OCI-LY7 (cell line): ENCODE data around the gene SLC15A2. TPM values are rescaled to one million over a fixed set of nuclear protein-coding genes. Genes with fewer than 3 reads are reported as not detected.

ENCODE experiments used
- BruUV-seq: library from RNA; stranded (reverse); fragments of 400-500 nt; replicated peaks from 2 replicates; lab custom pipeline; 2021; lab: Mats Ljungman, UMichigan
- CTCF ChIA-PET: fragments of 300-600 bp; sonication (Branson Sonifier 250); formaldehyde crosslinking; loops from one replicate; lab custom pipeline; 2022; ENCODE audit warnings: antibody characterized with exemption; ENCODE audit not compliant: unreplicated experiment; lab: Charles Lee
- POLR2A ChIA-PET: fragments of 300-600 bp; sonication (Branson Sonifier 250); formaldehyde crosslinking; loops from one replicate; lab custom pipeline; 2022; ENCODE audit warnings: antibody characterized with exemption; lab: Charles Lee
- DNase-seq: peaks from one replicate; pipeline ENCODE4 v3.0.0-alpha.2; 2015; ENCODE audit warnings: low spot score
- H2AFZ ChIP-seq: fragments of 200-600 bp; sonication (generic), shearing (Covaris generic); 2 replicates; pipeline ENCODE4 v1.6.1; 2014; ENCODE audit warnings: mild to moderate bottlenecking, antibody characterized with exemption, low read length, moderate library complexity
- H3K27ac ChIP-seq: fragments of 200-600 bp; sonication (generic); 2 replicates; pipeline ENCODE4 v1.5.1; 2014; ENCODE audit warnings: mixed run types, low read depth, mild to moderate bottlenecking, moderate library complexity, low read length, inconsistent platforms; ENCODE audit not compliant: poor library complexity, severe bottlenecking
- H3K36me3 ChIP-seq: fragments of 200-600 bp; sonication (generic); 2 replicates; pipeline ENCODE4 v1.6.1; 2014; ENCODE audit warnings: mild to moderate bottlenecking, antibody characterized with exemption, low read length, moderate library complexity, mixed read lengths; ENCODE audit not compliant: insufficient read depth
- H3K4me1 ChIP-seq: fragments of 200-600 bp; sonication (generic); 2 replicates; pipeline ENCODE4 v1.5.1; 2014; ENCODE audit warnings: mild to moderate bottlenecking, low read length; ENCODE audit not compliant: insufficient read depth, poor library complexity, severe bottlenecking
- H3K4me2 ChIP-seq: fragments of 200-600 bp; sonication (generic); 2 replicates; pipeline ENCODE4 v1.6.1; 2014; ENCODE audit warnings: mild to moderate bottlenecking, low read length
- H3K4me3 ChIP-seq: fragments of 200-600 bp; sonication (generic); 2 replicates; pipeline ENCODE4 v1.5.1; 2014; ENCODE audit warnings: mild to moderate bottlenecking, low read depth, low read length; ENCODE audit not compliant: poor library complexity, severe bottlenecking
- H3K79me2 ChIP-seq: fragments of 200-600 bp; sonication (generic); 2 replicates; pipeline ENCODE4 v1.6.1; 2016; ENCODE audit warnings: low read depth, mild to moderate bottlenecking, low read length, moderate library complexity, mixed read lengths; ENCODE audit not compliant: insufficient read depth
- H3K9me2 ChIP-seq: fragments of 200-600 bp; sonication (generic); 2 replicates; pipeline ENCODE4 v1.6.1; 2016; ENCODE audit warnings: mild to moderate bottlenecking, low read length, mixed read lengths; ENCODE audit not compliant: insufficient read depth
- H3K9me3 ChIP-seq: fragments of 200-600 bp; sonication (generic); 2 replicates; pipeline ENCODE4 v1.6.1; 2014; ENCODE audit warnings: mild to moderate bottlenecking, mixed run types, low read length, mixed read lengths
- H4K20me1 ChIP-seq: fragments of 200-600 bp; sonication (generic); 2 replicates; pipeline ENCODE4 v1.6.1; 2014; ENCODE audit warnings: mild to moderate bottlenecking, antibody characterized with exemption, low read length, moderate library complexity, mixed read lengths; ENCODE audit not compliant: insufficient read depth
- EZH2phosphoT487 ChIP-seq: fragments of 200-600 bp; sonication (generic); IDR thresholded peaks from 2 replicates; pipeline ENCODE4 v1.6.1; 2018; ENCODE audit warnings: low read depth, borderline replicate concordance, mild to moderate bottlenecking, mixed run types, antibody characterized with exemption, low read length, moderate library complexity, mixed read lengths
- intact Hi-C: fragments of 100-400 bp; cut with micrococcal nuclease; formaldehyde crosslinking; loops from one replicate; pipeline ENCODE4 v1.10.0; 2022; ENCODE audit not compliant: unreplicated experiment
- total RNA-seq, 2 experiments: library from RNA; depleted of rRNA in 1 of 2; stranded (reverse); fragments of >200 nt in 1 of 2; shearing (Covaris generic) in 1 of 2; gene quantifications; 2 replicates each; pipeline ENCODE4 v1.2.3, GENCODE V29; 2014 to 2022
- TF ChIP-seq, protein P1 (sequence below): fragments of 200-600 bp; sonication (generic); conservative IDR thresholded peaks from 2 replicates; pipeline ENCODE4 v1.5.1; 2014; ENCODE audit warnings: mild to moderate bottlenecking, antibody characterized with exemption, low read length, moderate library complexity, mixed read lengths

SLC15A2 gene
- total RNA-seq, 2 experiments from 2014 or later, result 14.0 to 25.3 TPM

DNA sequence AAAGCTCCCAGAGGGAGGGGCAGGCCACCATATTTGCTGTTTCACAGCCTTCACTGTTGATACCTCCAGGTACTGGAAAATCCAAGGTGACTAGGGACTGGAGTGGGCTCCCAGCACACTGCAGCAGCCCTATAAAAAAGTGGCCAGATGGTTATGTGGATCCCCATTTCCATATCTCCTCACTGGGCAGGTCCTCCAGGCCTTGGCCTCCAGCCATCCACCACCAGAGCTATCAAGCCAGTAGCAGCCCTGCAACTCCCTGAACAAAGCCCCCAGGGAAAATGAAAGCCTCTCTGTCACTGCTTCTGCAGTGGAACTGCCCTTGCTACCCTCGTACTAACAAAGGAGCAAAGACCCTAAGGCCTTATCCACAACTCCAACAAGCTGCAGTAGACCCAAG, 69.4 kb downstream of the SLC15A2 start:
- BruUV-seq, result no TSS peak
- no peak overlapping the region for H3K27ac ChIP-seq
- H3K9me2 ChIP-seq, result no peaks in the 10 kb centered on the region
- ChIA-PET CTCF (no interaction called here), POLR2A (no interaction called here)
- no peaks in the 10 kb centered on the region for H3K4me1 ChIP-seq
- no peaks in the 10 kb centered on the region for H4K20me1 ChIP-seq
- no peak overlapping the region for H3K4me2 ChIP-seq
- TF ChIP-seq, protein P1, sequence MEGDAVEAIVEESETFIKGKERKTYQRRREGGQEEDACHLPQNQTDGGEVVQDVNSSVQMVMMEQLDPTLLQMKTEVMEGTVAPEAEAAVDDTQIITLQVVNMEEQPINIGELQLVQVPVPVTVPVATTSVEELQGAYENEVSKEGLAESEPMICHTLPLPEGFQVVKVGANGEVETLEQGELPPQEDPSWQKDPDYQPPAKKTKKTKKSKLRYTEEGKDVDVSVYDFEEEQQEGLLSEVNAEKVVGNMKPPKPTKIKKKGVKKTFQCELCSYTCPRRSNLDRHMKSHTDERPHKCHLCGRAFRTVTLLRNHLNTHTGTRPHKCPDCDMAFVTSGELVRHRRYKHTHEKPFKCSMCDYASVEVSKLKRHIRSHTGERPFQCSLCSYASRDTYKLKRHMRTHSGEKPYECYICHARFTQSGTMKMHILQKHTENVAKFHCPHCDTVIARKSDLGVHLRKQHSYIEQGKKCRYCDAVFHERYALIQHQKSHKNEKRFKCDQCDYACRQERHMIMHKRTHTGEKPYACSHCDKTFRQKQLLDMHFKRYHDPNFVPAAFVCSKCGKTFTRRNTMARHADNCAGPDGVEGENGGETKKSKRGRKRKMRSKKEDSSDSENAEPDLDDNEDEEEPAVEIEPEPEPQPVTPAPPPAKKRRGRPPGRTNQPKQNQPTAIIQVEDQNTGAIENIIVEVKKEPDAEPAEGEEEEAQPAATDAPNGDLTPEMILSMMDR, result no peak
- no peak for TF ChIP-seq EZH2phosphoT487
- H3K79me2 ChIP-seq, result no peaks in the 10 kb centered on the region
- intact Hi-C loops, result no loop called here
- no peak overlapping the region for H2AFZ ChIP-seq
- H3K36me3 ChIP-seq, result peaks cover 11% of the 10 kb centered on the region
- no peak overlapping the region for H3K4me3 ChIP-seq
- DNase-seq, result no peak
- H3K9me3 ChIP-seq, result no peaks in the 10 kb centered on the region

DNA sequence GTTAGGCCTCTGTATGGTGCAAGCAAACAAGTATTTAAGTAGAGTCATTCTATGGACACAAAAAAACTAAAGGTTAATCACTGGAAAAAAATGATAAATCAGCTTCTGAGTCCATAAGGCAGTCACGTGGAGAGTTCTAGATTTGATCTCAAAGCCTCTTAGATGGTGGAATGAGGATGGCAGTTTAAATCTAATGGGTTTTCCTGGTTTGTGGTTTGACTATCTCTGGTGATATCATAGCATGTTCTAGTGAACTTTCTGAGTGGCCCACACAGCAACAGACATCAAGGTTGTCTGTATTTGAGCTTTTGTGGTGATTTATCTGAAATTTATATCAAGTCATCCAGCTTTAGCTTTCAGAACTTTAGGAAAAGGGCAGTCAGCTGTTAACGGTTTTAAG, 75.4 kb downstream of the SLC15A2 start:
- Histone ChIP-seq H3K4me1 (no peaks in the 10 kb centered on the region), H3K4me3 (no peak overlapping the region), H3K27ac (no peak overlapping the region), H4K20me1 (no peaks in the 10 kb centered on the region), H3K4me2 (no peak overlapping the region), H3K36me3 (peaks cover 10% of the 10 kb centered on the region), H3K79me2 (no peaks in the 10 kb centered on the region), H2AFZ (no peak overlapping the region), H3K9me3 (peaks cover 28% of the 10 kb centered on the region; the same call in 1 of the 2 replicates), H3K9me2 (no peaks in the 10 kb centered on the region)
- ChIA-PET CTCF (no interaction called here), POLR2A (interaction anchor here (0.8 to 1.4 kb wide), 7 partner anchors 9 to 89 kb away, joined by 3 to 5 read pairs (median 3); no protein-coding TSS in a partner anchor)
- intact Hi-C loops, result no loop called here
- TF ChIP-seq, protein P1, result no peak
- TF ChIP-seq EZH2phosphoT487, result no peak
- DNase-seq, result no peak
- BruUV-seq, result no TSS peak

DNA sequence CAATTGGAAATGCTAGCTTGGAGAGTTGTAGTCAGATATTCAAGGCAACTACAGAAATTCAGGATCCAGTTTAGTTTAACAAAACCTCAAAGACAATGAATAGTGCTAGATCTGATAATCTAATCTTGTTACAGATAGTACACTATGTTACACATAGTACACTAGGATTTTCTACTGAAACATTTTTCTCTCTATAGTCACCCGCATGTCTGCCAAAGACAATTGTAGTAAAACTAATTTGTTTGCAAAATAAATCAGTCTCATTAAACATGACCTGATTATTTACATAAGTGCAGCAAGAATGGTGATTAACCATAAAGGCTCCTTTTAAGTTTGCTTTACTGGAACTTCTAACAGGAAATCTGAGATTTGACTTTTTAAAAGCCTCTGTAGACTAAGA, 75.8 kb downstream of the SLC15A2 start:
- no peaks in the 10 kb centered on the region for H3K4me1 ChIP-seq
- ChIA-PET POLR2A (interaction anchor here (1.0 to 1.1 kb wide), 3 partner anchors 10 to 35 kb away, joined by 3 to 4 read pairs (median 3); no protein-coding TSS in a partner anchor), CTCF (no interaction called here)
- H3K9me2 ChIP-seq, result no peaks in the 10 kb centered on the region
- TF ChIP-seq, protein P1, result no peak
- no peak for TF ChIP-seq EZH2phosphoT487
- intact Hi-C loops, result no loop called here
- peaks cover 32% of the 10 kb centered on the region; the same call in 1 of the 2 replicates for H3K9me3 ChIP-seq
- no peaks in the 10 kb centered on the region for H3K79me2 ChIP-seq
- no peak overlapping the region for H3K4me3 ChIP-seq
- H2AFZ ChIP-seq, result no peak overlapping the region
- H3K36me3 ChIP-seq, result peaks cover 14% of the 10 kb centered on the region
- H3K27ac ChIP-seq, result no peak overlapping the region
- DNase-seq, result no peak
- H3K4me2 ChIP-seq, result no peak overlapping the region
- no peaks in the 10 kb centered on the region for H4K20me1 ChIP-seq
- BruUV-seq, result no TSS peak
